ENCODE measurements around the gene DGKZ.
"Not testable (repeated sequence)": the region's sequence is repeated elsewhere in the genome, so short reads cannot be mapped to it uniquely, and the experiment has no call there.

DGKZ gene, protein sequence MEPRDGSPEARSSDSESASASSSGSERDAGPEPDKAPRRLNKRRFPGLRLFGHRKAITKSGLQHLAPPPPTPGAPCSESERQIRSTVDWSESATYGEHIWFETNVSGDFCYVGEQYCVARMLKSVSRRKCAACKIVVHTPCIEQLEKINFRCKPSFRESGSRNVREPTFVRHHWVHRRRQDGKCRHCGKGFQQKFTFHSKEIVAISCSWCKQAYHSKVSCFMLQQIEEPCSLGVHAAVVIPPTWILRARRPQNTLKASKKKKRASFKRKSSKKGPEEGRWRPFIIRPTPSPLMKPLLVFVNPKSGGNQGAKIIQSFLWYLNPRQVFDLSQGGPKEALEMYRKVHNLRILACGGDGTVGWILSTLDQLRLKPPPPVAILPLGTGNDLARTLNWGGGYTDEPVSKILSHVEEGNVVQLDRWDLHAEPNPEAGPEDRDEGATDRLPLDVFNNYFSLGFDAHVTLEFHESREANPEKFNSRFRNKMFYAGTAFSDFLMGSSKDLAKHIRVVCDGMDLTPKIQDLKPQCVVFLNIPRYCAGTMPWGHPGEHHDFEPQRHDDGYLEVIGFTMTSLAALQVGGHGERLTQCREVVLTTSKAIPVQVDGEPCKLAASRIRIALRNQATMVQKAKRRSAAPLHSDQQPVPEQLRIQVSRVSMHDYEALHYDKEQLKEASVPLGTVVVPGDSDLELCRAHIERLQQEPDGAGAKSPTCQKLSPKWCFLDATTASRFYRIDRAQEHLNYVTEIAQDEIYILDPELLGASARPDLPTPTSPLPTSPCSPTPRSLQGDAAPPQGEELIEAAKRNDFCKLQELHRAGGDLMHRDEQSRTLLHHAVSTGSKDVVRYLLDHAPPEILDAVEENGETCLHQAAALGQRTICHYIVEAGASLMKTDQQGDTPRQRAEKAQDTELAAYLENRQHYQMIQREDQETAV

GRCh38 chr11:46346886-46347636 lies at the start of gene DGKZ:
DGKZ (plus strand) TSS chr11:46347463; CDS start chr11:46347660, 197 bp downstream.
- DNase-seq (ENCODE audit: low read depth in 3 of 3): peak; percentile 77 to 82 (median 81)

DNA sequence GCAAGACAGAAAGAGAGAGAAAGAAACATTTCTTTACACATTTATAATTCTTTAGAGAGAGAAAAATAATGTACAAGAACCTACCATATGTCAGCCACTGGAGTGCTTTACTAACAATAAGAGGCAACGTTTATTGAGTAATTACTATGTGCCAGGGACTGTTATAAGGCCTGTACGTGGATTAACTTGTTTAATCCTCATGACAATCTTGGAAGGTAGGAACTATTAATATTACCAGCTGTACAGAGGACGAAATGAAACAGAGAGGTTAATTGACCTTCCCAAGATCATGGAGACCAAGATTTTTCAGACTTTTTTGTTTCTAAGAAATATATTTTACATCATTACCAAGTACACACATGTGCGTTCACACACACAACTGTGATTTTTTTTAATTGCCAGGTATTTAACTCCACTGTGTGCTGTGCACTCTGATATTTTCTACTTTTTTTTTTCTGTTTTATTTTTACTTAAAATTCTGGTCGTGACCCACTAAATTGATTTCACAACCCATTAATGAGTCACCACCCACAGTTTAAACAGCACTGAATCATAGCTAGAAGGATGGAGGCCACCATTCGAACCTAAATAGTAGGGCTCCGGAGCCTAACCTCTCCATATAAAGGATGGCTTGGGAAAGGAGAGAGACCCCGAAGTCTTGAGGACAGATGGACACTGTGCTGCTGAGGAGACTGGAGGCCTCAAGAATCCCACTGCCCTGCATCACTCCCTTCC lies 48.4 kb upstream of the DGKZ start:
- DNase-seq (ENCODE audit: low read depth in 3 of 3): no peak

DNA sequence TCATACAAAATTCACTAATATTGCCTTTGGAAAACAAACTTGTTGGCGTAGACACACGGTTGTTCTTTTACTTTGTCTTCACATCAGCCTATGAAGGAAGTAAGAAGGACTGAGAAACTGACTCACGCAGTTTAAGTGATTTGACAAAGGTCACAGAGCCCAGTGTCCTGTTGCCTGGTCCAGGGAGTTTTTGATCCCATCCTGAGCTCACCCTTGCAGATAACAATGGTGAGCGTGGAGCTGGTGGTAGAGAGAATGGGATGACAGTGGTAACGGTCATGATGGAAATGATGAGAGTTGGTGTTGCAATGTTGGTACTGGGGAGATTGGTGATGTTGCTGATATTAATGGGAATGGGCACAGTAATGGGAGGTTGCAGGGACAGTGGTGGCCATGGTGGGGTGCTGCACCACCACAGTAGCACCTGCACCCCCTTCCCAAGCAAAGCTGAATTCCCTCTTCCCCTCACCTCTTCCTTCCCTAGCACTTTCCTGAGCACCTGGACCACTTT lies 47.8 kb upstream of the DGKZ start:
- no peak for DNase-seq (ENCODE audit: low read depth in 3 of 3)

- DNase-seq (ENCODE audit: low read depth in 3 of 3): no peak
Measured at GRCh38 chr11:46300270-46300669, 47.0 kb upstream of the DGKZ start.

DNA sequence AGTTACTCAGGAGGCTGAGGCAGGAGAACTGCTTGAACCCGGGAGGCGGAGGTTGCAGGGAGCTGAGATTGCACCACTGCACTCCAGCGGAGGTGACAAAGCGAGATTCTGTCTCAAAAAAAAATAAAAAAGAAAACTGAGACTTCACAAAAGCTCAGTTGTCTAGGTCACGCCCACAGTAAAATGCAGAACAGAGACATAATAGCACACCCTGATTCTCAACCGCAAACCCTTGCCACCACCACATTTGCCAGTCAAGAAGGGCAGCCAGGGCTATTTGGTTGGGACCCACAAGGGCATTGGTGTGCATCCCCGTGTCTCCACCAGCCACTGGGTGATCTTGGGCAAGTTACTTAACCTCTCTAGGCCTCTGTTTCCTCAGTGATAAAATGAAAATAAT lies 44.4 kb upstream of the DGKZ start:
- no peak for DNase-seq (ENCODE audit: low read depth in 3 of 3)

- not testable (repeated sequence) for DNase-seq (ENCODE audit: low read depth in 3 of 3)
Measured at GRCh38 chr11:46304036-46304435, 43.2 kb upstream of the DGKZ start.

- DNase-seq (ENCODE audit: low read depth in 3 of 3): no peak
Measured at GRCh38 chr11:46304605-46305179, 42.6 kb upstream of the DGKZ start.

- DNase-seq (ENCODE audit: low read depth in 3 of 3): no peak
Measured at GRCh38 chr11:46305295-46305694, 42.0 kb upstream of the DGKZ start.

GRCh38 chr11:46306296-46306853 lies 40.9 kb upstream of the DGKZ start:
- no peak for DNase-seq (ENCODE audit: low read depth in 3 of 3)

GRCh38 chr11:46307369-46307768 lies 39.9 kb upstream of the DGKZ start:
- DNase-seq (ENCODE audit: low read depth in 3 of 3): no peak

- no peak for DNase-seq (ENCODE audit: low read depth in 3 of 3)
Measured at GRCh38 chr11:46307785-46308341, 39.4 kb upstream of the DGKZ start.

- peak; percentile 34 to 51 (median 39) for DNase-seq (ENCODE audit: low read depth in 3 of 3)
Measured at GRCh38 chr11:46308631-46309419, 38.4 kb upstream of the DGKZ start.

GRCh38 chr11:46309814-46310259 lies 37.4 kb upstream of the DGKZ start:
- no peak for DNase-seq (ENCODE audit: low read depth in 3 of 3)

GRCh38 chr11:46315033-46315738 lies 32.1 kb upstream of the DGKZ start:
- DNase-seq (ENCODE audit: low read depth in 3 of 3): peak; percentile 40 to 60 (median 55)

DNA sequence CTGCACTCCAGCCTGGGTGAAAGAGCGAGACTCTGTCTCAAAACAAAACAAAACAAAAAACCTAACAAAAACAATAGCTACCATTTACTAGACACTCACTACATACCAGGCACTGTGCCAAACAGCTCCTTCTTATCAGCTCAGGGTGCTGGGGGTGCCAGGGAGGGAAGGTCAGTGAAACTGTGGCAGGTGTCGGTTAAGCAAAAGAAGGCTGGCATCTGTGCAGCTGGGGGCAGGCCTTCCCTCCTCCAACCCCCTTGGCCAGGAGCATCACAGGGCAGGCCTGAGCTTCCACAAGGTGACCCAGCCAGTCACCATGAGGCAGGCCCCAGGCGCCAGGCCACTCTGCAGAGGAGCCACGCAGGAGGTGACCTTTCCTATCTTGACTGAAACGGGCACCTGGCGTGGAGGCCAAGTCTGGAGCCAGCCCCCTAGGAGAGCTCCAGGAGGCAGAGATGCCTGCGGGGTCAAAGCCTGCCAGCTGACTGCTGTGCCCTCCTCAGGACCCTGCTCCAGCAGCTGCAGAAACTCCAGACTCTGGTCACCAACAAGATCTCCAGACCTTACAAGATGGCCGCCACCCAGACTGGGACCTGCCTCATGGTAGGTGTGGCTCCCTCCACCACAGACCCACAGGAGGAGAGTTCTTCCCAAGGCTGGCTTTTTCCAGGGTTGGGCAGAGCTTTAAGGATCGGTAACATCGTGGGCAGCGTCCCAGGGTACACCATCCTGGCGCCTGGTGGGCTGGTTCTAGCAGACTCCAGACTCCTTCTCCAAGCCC lies 31.3 kb upstream of the DGKZ start:
- DNase-seq (ENCODE audit: low read depth in 3 of 3): no peak

- DNase-seq (ENCODE audit: low read depth in 3 of 3): no peak
Measured at GRCh38 chr11:46319074-46319453, 28.2 kb upstream of the DGKZ start.

- no peak for DNase-seq (ENCODE audit: low read depth in 3 of 3)
Measured at GRCh38 chr11:46321757-46322156, 25.5 kb upstream of the DGKZ start.

DNA sequence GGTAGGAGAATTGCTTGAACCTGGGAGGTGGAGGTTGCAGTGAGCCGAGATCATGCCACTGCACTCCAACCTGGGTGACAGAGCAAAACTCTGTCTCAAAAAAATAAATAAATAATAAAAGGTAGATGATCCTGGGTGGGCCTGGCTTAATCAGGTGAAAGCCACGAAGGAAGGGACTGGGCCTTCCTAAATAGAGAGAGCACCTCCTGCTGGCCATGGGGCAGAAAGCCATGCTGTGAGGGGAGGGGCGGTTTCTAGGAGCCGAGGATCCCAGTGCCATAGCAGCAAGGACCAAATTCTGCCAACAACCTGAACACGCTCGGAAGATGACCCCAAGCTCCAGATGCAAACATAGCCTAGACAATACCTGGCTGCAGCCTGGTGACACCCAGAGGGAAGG lies 24.5 kb upstream of the DGKZ start:
- no peak for DNase-seq (ENCODE audit: low read depth in 3 of 3)
